Forelimb muscle (tissue), 1 donor: Measurements from ENCODE around the gene STAT3. TPM values are rescaled to one million over a fixed set of nuclear protein-coding genes. Genes with fewer than 3 reads are reported as not detected.
A peak's percentile ranks its signal among the peaks of the same experiment; 100 is the strongest.
"Not testable (repeated sequence)": the region's sequence is repeated elsewhere in the genome, so short reads cannot be mapped to it uniquely, and the experiment has no call there.

Source experiments
- DNase-seq: peaks from one replicate; pipeline ENCODE4 v3.0.0-alpha.2; 2013; ENCODE audit warnings: low read depth
- polyA plus RNA-seq: library from polyadenylated mRNA; unstranded; fragments of 120-200 nt; gene quantifications from one replicate; pipeline ENCODE4 v1.2.1, GENCODE V29; 2013; ENCODE audit not compliant: insufficient read length

Gene STAT3
- polyA plus RNA-seq, 1 donor: 47.6 TPM

GRCh38 chr17:42386777-42387657 is 1.2 kb downstream of the STAT3 start:
- DNase-seq: no peak

- DNase-seq: no peak
Measured at GRCh38 chr17:42381898-42382297, 6.3 kb downstream of the STAT3 start.

- DNase-seq: no peak
Measured at GRCh38 chr17:42380935-42381334, 7.3 kb downstream of the STAT3 start.

DNA sequence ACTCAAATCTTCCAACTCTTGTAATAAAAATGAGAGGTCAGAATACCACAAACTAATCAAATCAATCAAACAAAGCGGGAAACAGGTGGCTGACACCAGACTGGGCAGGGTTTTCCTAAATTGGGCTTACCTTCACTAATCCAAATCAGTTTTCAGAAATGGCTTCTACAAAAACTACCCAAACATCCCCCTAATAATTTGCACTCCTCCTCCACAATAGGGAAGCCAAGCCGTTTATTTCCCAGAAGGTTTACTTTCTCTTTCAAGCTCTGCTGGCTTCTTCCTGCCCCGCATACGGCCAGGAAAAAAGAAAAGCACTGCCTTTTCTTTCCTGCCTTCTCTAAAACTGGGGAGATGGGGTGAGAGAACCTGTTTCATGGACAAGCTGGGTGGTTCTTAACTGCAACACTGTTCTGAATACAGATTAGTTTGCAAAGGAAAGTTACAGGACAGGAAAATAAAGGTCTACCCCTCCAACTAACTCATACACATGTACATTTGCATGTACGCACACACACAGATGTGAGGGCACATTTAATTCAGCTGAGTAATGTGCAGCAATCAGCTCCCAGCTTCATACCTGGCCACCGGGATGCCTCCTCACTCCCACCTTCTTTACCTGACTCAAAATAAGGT is 9.2 kb downstream of the STAT3 start:
- DNase-seq: peak; percentile 45

GRCh38 chr17:42378359-42378958 is 9.8 kb downstream of the STAT3 start:
- no peak for DNase-seq

DNA sequence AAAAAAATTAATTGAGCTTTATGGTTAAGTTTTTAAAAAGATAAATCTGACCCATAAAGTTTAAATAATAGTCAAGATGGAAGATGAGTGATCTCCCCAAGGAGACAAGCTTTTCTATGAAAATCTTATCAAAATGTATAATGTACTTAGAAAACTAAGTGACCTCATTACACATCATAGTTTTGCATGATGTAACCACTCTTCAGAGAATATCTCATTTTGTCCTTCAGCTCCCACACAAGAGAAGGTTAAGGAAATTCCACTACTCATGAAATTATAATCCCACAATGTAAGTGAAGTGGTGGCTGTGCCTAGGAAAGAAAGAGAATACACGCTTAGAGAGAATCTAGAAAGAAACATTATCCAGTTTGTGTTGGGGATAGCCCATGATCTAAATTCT is 14.3 kb downstream of the STAT3 start:
- no peak for DNase-seq

DNA sequence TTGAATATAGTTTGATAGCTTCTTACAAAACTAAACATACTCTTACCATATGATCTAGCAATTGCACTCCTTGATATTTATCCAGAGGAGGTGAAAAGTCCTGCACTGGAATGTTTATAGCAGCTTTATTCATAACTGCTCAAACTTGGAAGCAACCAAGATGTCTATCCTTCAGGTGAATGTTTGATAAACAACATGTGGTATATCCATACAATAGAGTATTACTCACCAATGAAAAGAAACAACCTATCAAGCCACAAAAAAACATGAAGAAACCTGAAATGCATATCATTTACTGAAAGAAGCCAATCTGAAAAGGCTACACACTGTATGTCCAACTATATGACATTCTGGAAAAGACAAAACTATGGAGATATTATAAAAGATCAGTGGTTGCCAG is 16.1 kb downstream of the STAT3 start:
- DNase-seq: no peak

DNA sequence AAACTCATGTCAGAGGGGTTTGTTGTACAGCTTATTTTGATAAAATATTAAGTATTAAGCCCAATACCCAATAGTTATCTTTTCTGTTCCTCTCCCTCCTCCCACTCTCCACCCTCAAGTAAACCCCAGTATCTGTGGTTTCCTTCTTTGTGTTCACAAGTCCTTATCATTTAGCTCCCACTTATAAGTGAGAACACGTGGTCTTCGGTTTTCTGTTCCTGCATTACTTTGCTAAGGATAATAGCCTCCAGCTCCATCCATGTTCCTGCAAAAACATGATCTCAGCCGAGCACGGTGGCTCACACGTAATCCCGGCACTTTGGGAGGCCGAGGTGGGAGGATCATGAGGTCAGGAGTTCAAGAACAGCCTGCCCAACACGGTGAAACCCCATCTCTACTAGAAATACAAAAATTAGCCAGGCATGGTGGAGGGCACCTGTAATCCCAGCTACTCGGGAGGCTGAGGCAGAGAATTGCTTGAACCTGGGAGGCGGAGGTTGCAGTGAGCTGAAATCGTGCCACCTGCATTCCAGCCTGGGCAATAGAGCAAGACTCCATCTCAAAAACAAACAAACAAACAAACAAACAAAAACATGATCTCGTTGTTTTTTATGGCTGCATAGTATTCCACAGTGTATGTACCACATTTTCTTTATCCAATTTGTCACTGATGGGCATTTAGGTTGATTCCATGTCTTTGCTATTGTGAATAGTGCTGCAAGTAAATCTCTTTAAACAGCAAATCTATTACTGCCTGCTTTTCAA is 19.3 kb downstream of the STAT3 start:
- not testable (repeated sequence) for DNase-seq

DNA sequence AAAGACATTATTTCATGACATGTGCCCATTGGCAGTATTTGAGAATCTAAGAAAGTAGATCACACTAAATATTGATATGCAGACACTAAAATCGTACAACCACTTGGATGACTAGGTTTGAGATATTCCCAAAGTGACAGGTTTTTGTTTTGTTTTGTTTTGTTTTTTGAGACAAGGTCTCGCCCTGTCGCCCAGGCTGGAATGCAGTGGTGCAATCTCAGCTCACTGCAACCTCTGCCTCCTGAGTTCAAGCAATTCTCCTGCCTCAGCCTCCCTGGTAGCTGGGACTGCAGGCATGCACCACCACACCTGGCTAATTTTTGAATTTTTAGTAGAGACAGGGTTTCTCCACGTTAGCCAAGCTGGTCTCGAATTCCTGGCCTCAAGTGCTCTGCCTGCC is 19.9 kb downstream of the STAT3 start:
- DNase-seq: not testable (repeated sequence)

DNA sequence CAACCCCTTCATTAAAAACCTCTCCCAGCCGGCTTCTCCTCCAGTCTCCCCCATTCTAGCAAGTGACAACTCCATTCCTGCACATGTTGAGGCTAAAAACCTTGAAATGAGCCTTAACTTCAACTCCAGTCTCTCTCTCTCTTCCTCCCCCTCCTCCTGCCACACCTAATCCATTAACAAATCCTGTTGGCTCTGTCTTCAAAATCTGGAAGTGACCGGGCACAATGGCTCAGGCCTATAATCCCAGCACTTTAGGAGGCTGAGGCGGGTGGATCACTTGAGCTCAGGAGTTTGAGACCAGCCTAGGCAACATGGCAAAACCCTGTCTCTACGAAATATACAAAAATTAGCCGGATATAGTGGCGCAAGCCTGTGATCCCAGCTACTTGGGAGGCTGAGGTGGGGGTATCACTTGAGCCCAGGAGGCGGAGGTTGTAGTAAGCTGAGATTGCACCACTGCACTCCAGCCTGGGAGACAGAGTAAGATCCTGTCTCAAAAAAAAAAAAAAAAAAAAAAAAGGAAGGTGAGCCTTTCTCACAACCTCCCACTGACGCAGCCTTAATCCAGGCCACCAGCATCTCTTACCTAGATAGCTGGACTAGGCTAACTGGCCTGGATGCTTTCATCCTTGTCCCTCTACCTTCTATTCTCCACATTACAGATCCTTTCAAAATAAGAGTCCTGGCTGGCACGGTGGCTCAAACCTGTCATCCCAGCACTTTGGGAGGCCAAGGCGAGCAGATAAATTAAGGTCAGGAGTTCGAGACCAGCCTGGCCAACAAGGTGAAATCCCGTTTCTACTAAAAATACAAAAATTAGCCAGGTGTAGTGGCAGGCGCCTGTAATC is 21.8 kb downstream of the STAT3 start:
- not testable (repeated sequence) for DNase-seq

DNA sequence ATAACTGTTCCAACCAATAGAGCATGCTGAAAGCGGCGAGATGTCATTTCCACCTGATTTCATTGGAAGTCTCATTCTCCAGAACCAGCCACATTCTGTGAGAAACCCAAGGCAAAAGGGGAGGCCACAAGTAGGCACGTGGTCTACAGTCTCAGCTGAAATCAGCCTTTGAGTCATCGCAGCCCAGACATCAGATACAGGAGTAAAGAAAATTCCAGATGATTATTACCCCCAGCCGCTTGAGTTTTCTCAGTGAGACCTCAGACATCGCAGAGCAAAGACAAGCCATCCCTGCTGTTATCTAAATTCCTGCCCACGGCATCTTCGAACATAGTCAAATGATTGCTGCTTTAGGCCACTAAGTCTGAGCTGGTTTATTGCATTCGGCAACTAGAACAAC is 23.1 kb downstream of the STAT3 start:
- no peak for DNase-seq

- no peak for DNase-seq
Measured at GRCh38 chr17:42363767-42364585, 24.3 kb downstream of the STAT3 start.

- DNase-seq: no peak
Measured at GRCh38 chr17:42363231-42363630, 25.0 kb downstream of the STAT3 start.

GRCh38 chr17:42362245-42362961 is 25.8 kb downstream of the STAT3 start:
- no peak for DNase-seq

DNA sequence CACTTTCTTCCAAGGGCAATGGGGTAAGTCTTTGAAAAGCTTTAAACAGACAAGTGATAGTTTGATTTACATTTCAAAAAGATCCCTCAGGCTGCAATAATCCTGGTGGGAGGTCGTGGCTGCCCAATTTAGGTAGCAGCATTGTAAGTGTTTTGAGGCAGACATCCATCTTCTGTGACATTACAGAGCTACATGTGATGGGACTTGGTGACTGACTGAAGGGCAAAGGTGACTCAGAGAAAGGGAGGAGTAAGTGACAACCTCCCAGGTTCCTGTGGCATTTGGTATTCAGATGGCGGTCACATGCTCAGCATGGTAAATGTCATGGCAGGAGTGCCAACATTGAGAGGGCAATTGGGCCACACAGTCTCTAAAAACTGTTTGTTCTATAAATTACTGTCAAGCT is 26.5 kb downstream of the STAT3 start:
- DNase-seq: no peak

DNA sequence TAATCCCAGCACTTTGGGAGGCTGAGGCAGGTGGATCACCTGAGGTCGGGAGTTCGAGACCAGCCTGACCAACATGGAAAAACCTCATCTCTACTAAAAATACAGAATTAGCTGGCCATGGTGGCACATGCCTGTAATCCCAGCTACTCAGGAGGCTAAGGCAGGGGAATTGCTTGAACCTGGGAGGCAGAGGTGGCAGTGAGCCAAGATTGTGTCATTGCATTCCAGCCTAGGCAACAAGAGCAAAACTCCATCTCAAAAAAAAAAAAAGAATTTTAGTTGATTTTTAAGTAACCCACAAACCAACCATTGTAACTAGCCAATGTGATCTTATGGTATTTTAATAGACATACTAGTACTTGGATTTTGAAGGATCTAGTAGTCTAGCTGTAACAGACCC is 27.9 kb downstream of the STAT3 start:
- DNase-seq: not testable (repeated sequence)

GRCh38 chr17:42359133-42359532 is 29.1 kb downstream of the STAT3 start:
- no peak for DNase-seq

- DNase-seq: no peak
Measured at GRCh38 chr17:42358434-42358833, 29.8 kb downstream of the STAT3 start.
